ENCODE data around the gene HLA-DMA.

DNA sequence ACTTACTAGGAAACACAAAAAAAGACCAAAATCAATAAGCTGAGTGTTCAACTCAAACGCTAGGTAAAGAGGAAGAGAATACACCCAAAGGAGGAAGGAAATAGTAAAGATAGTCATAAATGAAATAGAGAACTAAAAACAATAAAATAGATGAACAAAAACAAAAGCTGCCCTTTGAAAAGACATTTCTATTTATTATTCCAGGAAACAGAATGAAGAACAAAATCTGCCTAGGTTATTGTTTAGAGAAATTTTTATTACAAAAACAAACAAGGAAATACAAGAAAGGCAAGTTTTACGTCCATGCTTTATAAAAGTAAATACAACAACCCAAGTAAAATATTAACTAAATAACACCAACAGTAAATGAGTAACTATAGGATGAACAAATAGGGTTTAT is 32.2 kb downstream of the HLA-DMA start:
- TF ChIP-seq, protein P1, sequence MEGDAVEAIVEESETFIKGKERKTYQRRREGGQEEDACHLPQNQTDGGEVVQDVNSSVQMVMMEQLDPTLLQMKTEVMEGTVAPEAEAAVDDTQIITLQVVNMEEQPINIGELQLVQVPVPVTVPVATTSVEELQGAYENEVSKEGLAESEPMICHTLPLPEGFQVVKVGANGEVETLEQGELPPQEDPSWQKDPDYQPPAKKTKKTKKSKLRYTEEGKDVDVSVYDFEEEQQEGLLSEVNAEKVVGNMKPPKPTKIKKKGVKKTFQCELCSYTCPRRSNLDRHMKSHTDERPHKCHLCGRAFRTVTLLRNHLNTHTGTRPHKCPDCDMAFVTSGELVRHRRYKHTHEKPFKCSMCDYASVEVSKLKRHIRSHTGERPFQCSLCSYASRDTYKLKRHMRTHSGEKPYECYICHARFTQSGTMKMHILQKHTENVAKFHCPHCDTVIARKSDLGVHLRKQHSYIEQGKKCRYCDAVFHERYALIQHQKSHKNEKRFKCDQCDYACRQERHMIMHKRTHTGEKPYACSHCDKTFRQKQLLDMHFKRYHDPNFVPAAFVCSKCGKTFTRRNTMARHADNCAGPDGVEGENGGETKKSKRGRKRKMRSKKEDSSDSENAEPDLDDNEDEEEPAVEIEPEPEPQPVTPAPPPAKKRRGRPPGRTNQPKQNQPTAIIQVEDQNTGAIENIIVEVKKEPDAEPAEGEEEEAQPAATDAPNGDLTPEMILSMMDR (IDR thresholded peaks at IDR 0.05) = no peak
- TF ChIP-seq EP300 (IDR thresholded peaks at IDR 0.05) (no peak), POLR2AphosphoS5 (IDR thresholded peaks at IDR 0.05) (no peak)

Data from sigmoid colon (tissue), 4 donors.